H1 (cell line): Measurements from ENCODE around the gene CUL4B. TPM values are rescaled to one million over a fixed set of nuclear protein-coding genes. Genes with fewer than 3 reads are reported as not detected.

Experiments
- BACH1 ChIP-seq: IDR thresholded peaks from 2 replicates; pipeline ENCODE4 v1.6.1; 2012; ENCODE audit warnings: low read length, improper control_type of control experiment
- CHD1 ChIP-seq: IDR thresholded peaks from 2 replicates; pipeline ENCODE4 v1.6.1; 2012; ENCODE audit warnings: low read depth, low read length, improper control_type of control experiment
- EGR1 ChIP-seq: IDR thresholded peaks from 2 replicates; pipeline ENCODE4 v1.6.1; 2011; ENCODE audit warnings: low read depth, low read length, borderline replicate concordance
- MAFK ChIP-seq: IDR thresholded peaks from 2 replicates; pipeline ENCODE4 v1.6.1; 2012; ENCODE audit warnings: low read depth, mild to moderate bottlenecking, improper control_type of control experiment, low read length
- polyA plus RNA-seq, 7 experiments: library from polyadenylated mRNA; depleted of rRNA in 3 of 7; stranded (reverse) in 5 of 7; unstranded in 2 of 7; fragments of >200 nt in 5 of 7; fragments of 200-250 nt in 2 of 7; gene quantifications; 1 replicate in 5 of 7; 2 replicates in 1 of 7; 4 replicates in 1 of 7; pipeline versions ENCODE4 v1.2.1 to v1.2.3, GENCODE V29; 2011 to 2013; ENCODE audit warnings: missing spikeins in 2 of 7, mixed read lengths in 2 of 7
- total RNA-seq: library from RNA; stranded (reverse); fragmentation: NEBNext Ultra II Directional; extraction: Animal tissue kit (Norgen Biotek cat#: 25700); gene quantifications from 2 replicates; pipeline ENCODE4 v1.2.1, GENCODE V29; 2021

The CUL4B gene
- total and polyA plus RNA-seq, 2 of the 8 experiments (the other 6 are each of a cell fraction or from before 2014, with no cell fraction given) = 11.7 to 44.0 TPM

DNA sequence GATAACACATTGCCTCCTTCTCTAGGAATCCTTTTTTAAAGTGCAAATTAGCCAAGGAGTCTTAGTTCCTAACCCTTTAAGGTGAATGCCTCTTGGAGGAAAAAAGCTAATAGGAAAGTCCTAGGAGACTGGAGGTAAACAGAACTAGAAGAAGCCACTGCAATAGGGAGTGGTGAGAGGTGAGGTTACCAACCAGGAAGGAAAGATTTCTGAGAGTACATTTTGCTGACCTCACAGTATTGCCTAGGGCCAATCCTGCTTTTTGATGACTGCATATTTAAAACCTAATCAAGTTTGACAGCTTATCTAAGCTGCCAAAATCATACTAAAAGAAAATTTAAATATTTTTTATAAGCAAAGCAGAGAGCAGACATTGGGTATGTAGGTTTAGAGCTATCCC is 7.3 kb upstream of the CUL4B start (continued):
- TF ChIP-seq CHD1 (no peak), EGR1 (no peak), BACH1 (no peak), MAFK (no peak)
